NCI-H1048 (cell line): ENCODE measurements around the gene COX6B2.
"Not testable (repeated sequence)": the region's sequence is repeated elsewhere in the genome, so short reads cannot be mapped to it uniquely, and the experiment has no call there.

Experiments
- DNase-seq: peaks from one replicate; lab custom pipeline; 2025; lab: John Stamatoyannopoulos, UW

Gene COX6B2

GRCh38 chr19:55341595-55342531 is 12.7 kb downstream of the COX6B2 start:
- no peak for DNase-seq

DNA sequence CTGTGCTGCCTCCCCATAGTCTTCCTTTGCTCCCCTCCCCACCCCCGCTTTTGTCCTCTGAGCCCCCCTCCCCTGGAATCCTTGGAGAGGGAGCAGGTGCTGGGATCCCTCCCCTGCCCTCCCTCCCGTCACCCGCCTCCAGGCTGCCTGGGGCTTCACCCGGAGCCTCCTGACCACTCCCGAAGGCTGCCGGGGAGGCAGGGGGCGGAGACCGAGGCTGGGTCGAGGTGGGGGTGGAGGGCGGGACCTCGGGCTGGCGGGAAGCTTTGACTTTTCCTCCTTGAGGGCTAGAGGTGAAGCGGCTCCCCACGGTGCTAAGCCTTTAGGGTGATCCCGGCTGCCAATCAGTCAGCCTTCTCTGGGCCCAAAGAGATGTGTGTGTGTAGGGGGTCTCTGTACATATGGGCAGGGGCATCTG is 13.3 kb downstream of the COX6B2 start:
- DNase-seq: no peak

- DNase-seq: no peak
Measured at GRCh38 chr19:55340784-55341147, 13.8 kb downstream of the COX6B2 start.

DNA sequence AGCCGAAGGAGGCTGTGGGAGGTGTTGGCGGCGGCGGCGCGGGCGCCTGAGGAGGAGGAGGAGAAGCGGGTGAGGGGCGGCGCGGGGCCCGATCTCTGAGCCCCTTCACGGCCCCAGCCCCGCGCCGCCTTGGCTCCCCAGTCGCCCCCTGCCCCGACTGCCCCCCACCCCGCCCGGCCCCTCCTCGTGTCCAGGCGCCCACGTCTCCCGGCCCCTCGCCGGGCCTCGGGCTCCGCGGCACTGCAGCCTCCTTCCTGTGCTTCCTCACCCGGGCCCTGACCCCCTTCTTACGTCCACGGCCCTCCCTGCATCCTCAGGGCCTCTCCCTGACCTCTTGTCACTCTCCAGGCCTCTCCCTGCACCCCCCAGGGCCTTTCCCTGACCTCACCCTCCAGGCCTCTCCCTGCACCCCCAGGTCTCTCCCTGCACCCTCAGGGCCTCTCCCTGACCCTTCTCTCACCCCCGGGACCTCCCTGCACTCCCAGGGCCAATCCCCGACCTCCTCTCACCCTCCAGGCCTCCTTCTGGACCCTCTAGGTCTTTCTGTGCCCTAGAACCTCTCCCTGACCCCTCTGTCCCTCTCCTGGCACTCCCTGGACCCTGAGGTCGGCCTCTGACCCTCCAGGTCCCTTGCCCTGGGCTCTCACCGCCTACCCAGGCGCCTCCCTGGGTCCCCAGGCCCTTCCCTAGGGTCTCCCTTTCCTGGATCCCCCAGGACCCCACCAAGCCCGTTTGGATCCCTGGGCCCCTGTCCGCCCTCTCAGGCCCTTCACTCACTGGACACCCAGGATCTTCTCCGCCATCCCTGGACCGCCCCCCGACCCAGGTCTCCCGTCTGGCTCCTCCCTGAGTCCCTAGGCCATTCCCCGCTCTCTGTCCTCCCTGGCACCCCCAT is 14.4 kb downstream of the COX6B2 start:
- no peak for DNase-seq

GRCh38 chr19:55339105-55339888 is 15.2 kb downstream of the COX6B2 start, which contains the start of gene KMT5C:
Gene KMT5C, plus strand, starts transcription at chr19:55339876. Its CDS starts 2,061 bp downstream, at chr19:55341937.
- DNase-seq: peak; percentile 100

DNA sequence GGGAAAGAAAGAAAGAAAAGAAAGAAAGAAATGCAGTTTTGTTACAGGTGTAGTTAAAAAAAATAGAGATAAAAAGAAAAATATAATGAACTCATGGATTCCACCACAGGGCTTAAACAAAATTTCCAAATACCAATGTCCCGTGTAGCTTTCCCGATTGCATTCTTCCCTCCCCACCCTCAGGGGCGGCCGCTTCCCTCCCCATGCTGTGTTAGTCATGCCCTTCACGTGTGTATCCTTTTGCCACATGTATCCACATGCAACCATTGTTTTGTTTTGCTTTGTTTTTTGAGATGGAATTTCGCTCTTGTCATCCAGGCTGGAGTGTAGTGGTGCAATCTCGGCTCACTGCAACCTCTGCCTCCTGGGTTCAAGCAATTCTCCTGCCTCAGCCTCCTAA is 18.4 kb downstream of the COX6B2 start:
- no peak for DNase-seq

GRCh38 chr19:55333870-55334269 is 20.6 kb downstream of the COX6B2 start:
- DNase-seq: no peak

DNA sequence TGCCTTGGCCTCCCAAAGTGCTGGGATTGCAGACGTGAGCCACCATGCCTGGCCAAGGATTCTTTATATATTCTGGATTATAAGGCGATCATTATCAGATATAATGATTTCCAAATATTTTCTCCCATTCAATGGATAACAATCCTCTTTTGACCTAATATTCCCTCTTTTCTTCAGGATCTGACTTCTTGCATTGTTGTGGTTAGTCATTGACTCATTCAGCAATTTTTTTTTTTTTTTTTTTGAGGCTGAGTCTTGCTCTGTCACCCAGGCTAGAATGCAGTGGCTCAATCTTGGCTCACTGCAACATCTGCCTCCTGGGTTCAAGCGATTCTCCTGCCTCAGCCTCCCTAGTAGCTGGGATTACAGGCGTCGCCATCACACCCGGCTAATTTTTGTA is 24.7 kb downstream of the COX6B2 start:
- DNase-seq: not testable (repeated sequence)

DNA sequence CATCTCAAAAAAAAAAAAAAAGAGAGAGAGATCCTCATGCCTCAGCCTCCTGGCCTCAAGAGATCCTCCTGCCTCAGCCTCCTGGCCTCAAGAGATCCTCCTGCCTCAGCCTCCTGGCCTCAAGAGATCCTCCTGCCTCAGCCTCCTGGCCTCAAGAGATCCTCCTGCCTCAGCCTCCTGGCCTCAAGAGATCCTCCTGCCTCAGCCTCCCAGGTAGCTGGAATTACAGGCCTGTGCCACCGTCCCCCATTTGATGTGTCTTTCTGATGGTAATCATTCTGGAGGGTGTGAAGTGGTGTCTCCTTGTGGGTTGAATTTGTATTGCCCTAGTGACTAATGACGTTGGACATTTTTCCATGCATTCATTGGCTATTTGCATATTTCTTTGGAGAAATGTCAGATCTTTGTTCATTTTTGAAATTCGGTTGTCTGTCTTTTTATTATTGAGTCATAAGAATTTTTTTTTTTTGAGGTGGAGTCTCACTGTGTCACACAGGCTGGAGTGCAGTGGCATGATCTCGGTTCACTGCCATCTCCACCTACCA is 25.7 kb downstream of the COX6B2 start:
- not testable (repeated sequence) for DNase-seq

DNA sequence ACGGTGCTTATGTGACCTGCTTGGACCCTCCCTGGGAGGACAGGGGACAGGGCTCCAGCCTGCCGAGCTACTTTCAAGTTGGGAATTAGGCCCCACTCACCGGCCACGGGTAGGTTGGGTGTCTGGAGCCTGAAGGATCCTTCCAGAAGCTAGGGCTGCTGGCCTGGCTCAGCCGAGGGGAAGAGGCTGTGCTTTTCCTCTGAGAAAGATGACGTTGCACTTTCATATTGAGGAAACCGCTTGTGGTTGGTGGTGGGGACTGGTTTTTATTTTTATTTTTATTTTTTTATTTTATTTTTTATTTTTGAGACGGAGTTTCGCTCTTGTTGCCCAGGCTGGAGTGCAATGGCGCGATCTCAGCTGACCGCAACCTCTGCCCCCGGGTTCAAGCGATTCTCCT is 29.3 kb downstream of the COX6B2 start, which contains the start of gene TMEM150B:
TMEM150B (minus strand) TSS at position 170 of the 400 bp plus-strand sequence. CDS start 4,305 bp downstream, outside the sequence.
- no peak for DNase-seq

GRCh38 chr19:55324662-55325061 is 29.9 kb downstream of the COX6B2 start:
- DNase-seq: no peak

GRCh38 chr19:55322204-55322885 is 32.2 kb downstream of the COX6B2 start:
- no peak for DNase-seq

DNA sequence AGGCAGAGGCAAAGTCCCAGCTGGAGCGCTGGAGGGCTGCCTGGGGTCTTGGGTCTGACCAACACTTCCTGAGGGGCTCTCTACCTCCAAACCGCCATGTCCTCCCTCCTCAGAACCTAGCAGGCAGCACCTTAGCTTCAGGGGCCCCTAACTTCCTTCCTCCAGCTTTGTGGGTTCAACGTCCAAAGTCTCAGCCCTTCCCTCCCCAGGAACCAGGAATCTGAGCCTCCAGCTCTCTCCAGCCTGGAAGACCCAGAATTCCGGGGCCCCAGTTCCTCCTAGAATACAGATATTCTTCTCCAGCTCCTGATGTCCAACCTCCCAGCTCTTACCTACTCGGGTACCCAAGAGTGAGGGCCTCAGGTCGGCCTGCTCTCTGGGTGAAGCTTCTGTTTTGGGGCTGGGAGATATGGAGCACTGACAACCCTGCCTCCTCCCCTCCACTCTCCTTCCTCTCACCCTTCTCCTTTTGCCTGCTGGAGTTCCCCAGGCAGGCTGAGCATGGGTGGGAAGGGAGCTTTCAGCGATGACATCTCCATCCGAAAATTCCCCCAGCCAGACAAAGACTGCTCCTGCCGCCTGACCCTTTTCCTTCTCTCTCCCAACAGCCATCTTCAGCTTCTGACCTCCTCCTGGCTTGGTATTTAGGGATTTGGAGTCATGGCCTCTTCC is 32.9 kb downstream of the COX6B2 start:
- no peak for DNase-seq

DNA sequence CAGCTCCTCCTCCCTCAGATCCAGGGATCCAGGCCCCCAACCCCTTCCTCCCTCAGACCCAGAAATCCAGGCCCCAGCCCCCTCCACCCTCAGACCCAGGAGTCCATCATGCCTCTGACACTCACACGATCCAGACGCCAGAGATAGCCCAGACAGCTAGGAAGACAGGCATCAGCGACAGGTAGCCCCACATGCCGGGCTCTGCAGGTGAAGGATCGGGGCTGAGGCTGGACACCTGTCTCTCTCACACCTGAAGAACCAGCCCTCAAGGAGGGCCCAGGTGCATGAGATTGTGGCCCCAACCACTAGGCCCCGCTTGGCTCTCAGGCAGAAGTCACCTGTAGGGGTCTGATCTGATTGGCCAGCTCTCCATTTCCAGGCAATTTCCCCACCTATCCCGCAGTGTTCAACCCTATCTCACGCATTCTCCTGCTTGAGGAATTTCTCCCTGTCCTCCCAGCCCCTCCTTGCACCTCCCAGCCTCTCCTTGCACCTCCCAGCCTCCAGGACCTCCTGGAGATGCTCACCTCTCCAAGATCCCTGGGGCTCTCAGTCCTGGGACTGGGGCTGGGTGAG is 33.6 kb downstream of the COX6B2 start:
- no peak for DNase-seq

GRCh38 chr19:55319785-55320184 is 34.7 kb downstream of the COX6B2 start:
- DNase-seq: no peak

- DNase-seq: no peak
Measured at GRCh38 chr19:55316646-55317045, 37.9 kb downstream of the COX6B2 start.

DNA sequence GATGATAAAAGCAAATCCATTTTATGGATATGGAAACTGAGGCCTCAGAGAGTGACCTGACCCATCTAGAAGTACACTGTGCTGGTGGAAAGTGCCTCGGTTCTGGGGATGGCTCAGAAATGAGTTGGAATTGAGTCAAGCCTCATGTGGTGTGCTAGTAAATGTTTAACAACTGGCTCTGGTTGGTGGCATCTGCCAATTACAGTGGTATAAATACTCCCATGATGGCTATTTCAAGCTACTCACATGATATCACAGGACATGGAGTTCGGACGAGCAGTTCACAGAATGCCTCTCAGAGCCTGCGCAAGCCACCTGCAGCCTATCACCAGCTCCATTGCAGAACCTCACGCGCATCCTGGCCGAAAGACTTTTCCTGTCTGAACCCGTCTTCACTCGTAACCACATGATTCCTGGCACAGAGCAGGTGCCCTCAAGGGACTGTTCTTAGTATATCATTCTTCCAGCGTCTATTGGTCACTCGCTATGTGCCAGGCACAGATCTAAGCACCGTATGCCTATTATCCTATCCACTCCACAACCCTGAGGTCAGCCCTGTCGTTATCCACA is 38.5 kb downstream of the COX6B2 start:
- DNase-seq: no peak

DNA sequence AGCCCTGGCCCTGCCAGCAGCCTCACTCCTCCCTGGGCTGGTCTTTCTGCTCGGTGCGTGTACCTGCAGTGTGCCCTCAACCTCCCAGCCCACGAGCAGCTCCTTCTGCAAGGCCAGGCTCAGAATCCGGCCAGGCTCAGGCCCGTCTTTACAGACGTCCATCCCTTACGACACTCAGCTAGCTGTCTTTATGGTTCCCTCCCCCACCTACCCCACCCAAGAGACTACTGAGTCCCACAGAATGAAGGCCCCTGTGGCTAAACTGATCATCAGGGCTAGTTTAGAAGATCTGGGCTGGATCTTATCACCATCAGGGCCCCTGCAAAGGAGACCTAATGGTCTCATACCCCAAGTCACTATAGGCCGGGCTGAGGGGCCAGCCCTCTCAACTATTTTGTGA is 40.1 kb downstream of the COX6B2 start:
- no peak for DNase-seq
